ENCODE measurements around the gene CD300LD. TPM values are rescaled to one million over a fixed set of nuclear protein-coding genes. Genes with fewer than 3 reads are reported as not detected.

CD300LD gene
- total RNA-seq, 4 donors from 2014 or later = not detected

- Histone ChIP-seq H3K36me3 (no peaks in the 10 kb centered on the region), H3K9me3 (no peaks in the 10 kb centered on the region), H3K4me1 (no peaks in the 10 kb centered on the region), H3K4me3 (no peak overlapping the region), H3K27ac (no peak overlapping the region), H3K27me3 (no peaks in the 10 kb centered on the region)
- no peak for TF ChIP-seq CTCF (IDR thresholded peaks at IDR 0.05)
- no peak for TF ChIP-seq POLR2A (IDR thresholded peaks at IDR 0.05)
- DNase-seq = no peak
- intact Hi-C loops (cut with DNase I; ENCODE audit: low total_unique reads) = no loop called here
Measured at GRCh38 chr17:74624131-74624530, 32.0 kb upstream of the CD300LD start.

- TF ChIP-seq POLR2A (IDR thresholded peaks at IDR 0.05) (no peak), CTCF (IDR thresholded peaks at IDR 0.05) (no peak)
- intact Hi-C loops (cut with DNase I; ENCODE audit: low total_unique reads) = no loop called here
- Histone ChIP-seq H3K27ac (no peak within 1 kb of the TSS), H3K4me3 (no peak within 1 kb of the TSS), H3K27me3 (no peaks in the 10 kb centered on the region), H3K4me1 (no peaks in the 10 kb centered on the region), H3K36me3 (no peaks in the 10 kb centered on the region), H3K9me3 (no peaks in the 10 kb centered on the region)
- no peak for DNase-seq
Measured at GRCh38 chr17:74623693-74624093, 31.6 kb upstream of the CD300LD start, which contains the start of gene CD300E. TSS of gene CD300E (minus strand) at chr17:74623738. CDS start at chr17:74623621, 117 bp downstream.

GRCh38 chr17:74619077-74619673, 27.1 kb upstream of the CD300LD start:
- intact Hi-C loops (cut with DNase I; ENCODE audit: low total_unique reads) = no loop called here
- H3K36me3 ChIP-seq = no peaks in the 10 kb centered on the region
- H3K9me3 ChIP-seq = no peaks in the 10 kb centered on the region
- no peak for TF ChIP-seq CTCF (IDR thresholded peaks at IDR 0.05)
- TF ChIP-seq POLR2A (IDR thresholded peaks at IDR 0.05) = no peak
- no peak overlapping the region for H3K4me3 ChIP-seq
- no peak for DNase-seq
- H3K27ac ChIP-seq = no peak overlapping the region
- H3K27me3 ChIP-seq = no peaks in the 10 kb centered on the region
- no peaks in the 10 kb centered on the region for H3K4me1 ChIP-seq

GRCh38 chr17:74618451-74618850, 26.4 kb upstream of the CD300LD start:
- no peak for DNase-seq
- no peaks in the 10 kb centered on the region for H3K9me3 ChIP-seq
- H3K4me3 ChIP-seq = no peak overlapping the region
- no peaks in the 10 kb centered on the region for H3K4me1 ChIP-seq
- intact Hi-C loops (cut with DNase I; ENCODE audit: low total_unique reads) = no loop called here
- no peaks in the 10 kb centered on the region for H3K36me3 ChIP-seq
- H3K27ac ChIP-seq = no peak overlapping the region
- H3K27me3 ChIP-seq = no peaks in the 10 kb centered on the region
- TF ChIP-seq POLR2A (IDR thresholded peaks at IDR 0.05) (no peak), CTCF (IDR thresholded peaks at IDR 0.05) (no peak)

GRCh38 chr17:74616696-74617095, 24.6 kb upstream of the CD300LD start:
- no peak for TF ChIP-seq POLR2A (IDR thresholded peaks at IDR 0.05)
- Histone ChIP-seq H3K27ac (no peak overlapping the region), H3K4me1 (no peaks in the 10 kb centered on the region), H3K4me3 (no peak overlapping the region), H3K27me3 (no peaks in the 10 kb centered on the region), H3K36me3 (no peaks in the 10 kb centered on the region), H3K9me3 (no peaks in the 10 kb centered on the region)
- DNase-seq = no peak
- intact Hi-C loops (cut with DNase I; ENCODE audit: low total_unique reads) = no loop called here

GRCh38 chr17:74612046-74612445, 20.0 kb upstream of the CD300LD start:
- TF ChIP-seq CTCF (IDR thresholded peaks at IDR 0.05) (no peak), POLR2A (IDR thresholded peaks at IDR 0.05) (no peak)
- DNase-seq = no peak
- Histone ChIP-seq H3K4me1 (no peaks in the 10 kb centered on the region), H3K27ac (no peak overlapping the region), H3K27me3 (no peaks in the 10 kb centered on the region), H3K4me3 (no peak overlapping the region), H3K36me3 (no peaks in the 10 kb centered on the region), H3K9me3 (no peaks in the 10 kb centered on the region)
- intact Hi-C loops (cut with DNase I; ENCODE audit: low total_unique reads) = no loop called here

Data from uterus (tissue), 4 donors.